GM19467 (cell line): ENCODE data around the gene NT5DC1.

Source experiments
- ATAC-seq: cut with Tn5 transposase; IDR thresholded peaks from one replicate; pipeline ENCODE4 v1.9.1; 2021; ENCODE audit warnings: mild to moderate bottlenecking, moderate library complexity; ENCODE audit not compliant: unreplicated experiment

The NT5DC1 gene

GRCh38 chr6:116234689-116235088, 134.0 kb downstream of the NT5DC1 start:
- no peak for ATAC-seq

GRCh38 chr6:116238083-116238482, 137.4 kb downstream of the NT5DC1 start:
- ATAC-seq = no peak

- ATAC-seq = no peak
Measured at GRCh38 chr6:116239256-116239655, 138.6 kb downstream of the NT5DC1 start.

GRCh38 chr6:116239856-116240255, 139.2 kb downstream of the NT5DC1 start:
- no peak for ATAC-seq

GRCh38 chr6:116244284-116244683, 143.6 kb downstream of the NT5DC1 start:
- ATAC-seq = no peak

- no peak for ATAC-seq
Measured at GRCh38 chr6:116246089-116246488, 145.4 kb downstream of the NT5DC1 start.

GRCh38 chr6:116247285-116247684, 146.6 kb downstream of the NT5DC1 start:
- ATAC-seq = no peak

- no peak for ATAC-seq
Measured at GRCh38 chr6:116248577-116248976, 147.9 kb downstream of the NT5DC1 start.

- no peak for ATAC-seq
Measured at GRCh38 chr6:116251568-116252384, 151.1 kb downstream of the NT5DC1 start.

GRCh38 chr6:116253188-116253504, 152.5 kb downstream of the NT5DC1 start:
- no peak for ATAC-seq

- peak; percentile 100 for ATAC-seq
Measured at GRCh38 chr6:116253505-116254296, 153.0 kb downstream of the NT5DC1 start, which contains the start of gene TSPYL4. TSS of gene TSPYL4 (minus strand) at chr6:116254075. CDS start at chr6:116254008, 67 bp downstream.

GRCh38 chr6:116254297-116255056, 153.8 kb downstream of the NT5DC1 start:
- ATAC-seq = peak; percentile 22

GRCh38 chr6:116255246-116255800, 154.7 kb downstream of the NT5DC1 start:
- no peak for ATAC-seq

GRCh38 chr6:116256694-116257093, 156.0 kb downstream of the NT5DC1 start:
- ATAC-seq = no peak

- no peak for ATAC-seq
Measured at GRCh38 chr6:116258520-116258919, 157.9 kb downstream of the NT5DC1 start.

GRCh38 chr6:116263353-116263752, 162.7 kb downstream of the NT5DC1 start:
- ATAC-seq = no peak

GRCh38 chr6:116265041-116265829, 164.6 kb downstream of the NT5DC1 start:
- no peak for ATAC-seq

- ATAC-seq = no peak
Measured at GRCh38 chr6:116266803-116267202, 166.2 kb downstream of the NT5DC1 start.

- no peak for ATAC-seq
Measured at GRCh38 chr6:116267836-116268588, 167.4 kb downstream of the NT5DC1 start.
